K562 (cell line): ENCODE data around the gene C10orf105. TPM values are rescaled to one million over a fixed set of nuclear protein-coding genes. Genes with fewer than 3 reads are reported as not detected.

ENCODE experiments used
- ATAC-seq: fragments of 200-7000 bp; cut with Tn5 transposase; 3 replicates; pipeline ENCODE4 v1.9.1; 2020; ENCODE audit warnings: moderate library complexity
- Bru-seq: library from RNA; stranded (reverse); fragments of 400-500 nt; gene quantifications from one replicate; lab custom pipeline; 2021; lab: Mats Ljungman, UMichigan
- BruChase-seq, 2 experiments: library from RNA; stranded (reverse); fragments of 400-500 nt; gene quantifications; one replicate each; lab custom pipeline; 2021; lab: Mats Ljungman, UMichigan
- BruUV-seq: library from RNA; stranded (reverse); fragments of 400-500 nt; replicated peaks from 2 replicates; lab custom pipeline; 2021; lab: Mats Ljungman, UMichigan
- CTCF ChIA-PET: fragments of 300-600 bp; formaldehyde crosslinking; extraction: SDS; loops from one replicate; lab custom pipeline; 2021; ENCODE audit warnings: low intra/inter-chr PET ratio; lab: Yijun Ruan, JAX
- POLR2A ChIA-PET: fragments of 300-600, 350-650 bp; sonication (Branson Sonifier 250); formaldehyde crosslinking; extraction: SDS; loops from one replicate; lab custom pipeline; 2021; ENCODE audit warnings: antibody characterized with exemption, inconsistent platforms; lab: Yijun Ruan, JAX
- DNase-seq, 4 experiments: peaks; one replicate each; pipeline versions ENCODE4 v3.0.0 to v3.0.0-alpha.2; 2011 to 2018; ENCODE audit warnings: low spot score in 3 of 4, mixed read lengths in 3 of 4; ENCODE audit errors: extremely low read depth in 1 of 4
- FAIRE-seq: peaks from 2 replicates; lab custom pipeline; 2011; peaks lifted over from hg19 to GRCh38; lab: Jason Lieb, UNC
- H2AFZ ChIP-seq: 2 replicates; pipeline ENCODE4 v1.6.0; 2011; ENCODE audit warnings: low read depth, low read length, control low read depth, inconsistent platforms
- H3K27ac ChIP-seq: fragments of 200-600 bp; 3 replicates; pipeline ENCODE4 v1.8.0; 2011; ENCODE audit warnings: low read depth, mild to moderate bottlenecking, control low read depth, inconsistent platforms, low read length, moderate library complexity, mixed read lengths; ENCODE audit errors: extremely low read depth
- H3K27me3 ChIP-seq, 2 experiments: fragments of 300-600 bp in 1 of 2; 2 replicates in 1 of 2; 3 replicates in 1 of 2; pipeline versions ENCODE4 v1.6.0 to v1.8.0; 2011; ENCODE audit warnings: inconsistent platforms in 2 of 2, low read length in 2 of 2, mild to moderate bottlenecking in 1 of 2, mixed read lengths in 1 of 2, moderate library complexity in 1 of 2; ENCODE audit not compliant: control insufficient read depth in 2 of 2, insufficient read depth in 2 of 2
- H3K36me3 ChIP-seq: fragments of 300-600 bp; 3 replicates; pipeline ENCODE4 v1.8.0; 2011; ENCODE audit warnings: mild to moderate bottlenecking, low read length, inconsistent platforms; ENCODE audit not compliant: control insufficient read depth, insufficient read depth
- H3K4me1 ChIP-seq, 2 experiments: fragments of 200-600 bp in 1 of 2; replicated peaks in 1 of 2; 2 replicates in 1 of 2; 3 replicates in 1 of 2; pipeline versions ENCODE4 v1.5.1 to v1.8.0; 2011; ENCODE audit warnings: inconsistent platforms in 2 of 2, low read length in 2 of 2, mild to moderate bottlenecking in 1 of 2, mixed read lengths in 1 of 2, moderate library complexity in 1 of 2; ENCODE audit not compliant: control insufficient read depth in 2 of 2, insufficient read depth in 2 of 2
- H3K4me2 ChIP-seq: 2 replicates; pipeline ENCODE4 v1.6.1; 2011; ENCODE audit warnings: low read length, control low read depth, inconsistent platforms, mixed read lengths; ENCODE audit not compliant: insufficient read depth
- H3K4me3 ChIP-seq: fragments of 200-600 bp; sonication (generic), shearing (Covaris generic); 2 replicates; pipeline ENCODE4 v1.5.1; 2016; ENCODE audit warnings: control low read depth, inconsistent platforms
- H3K79me2 ChIP-seq: fragments of 200-600 bp; 3 replicates; pipeline ENCODE4 v1.8.0; 2011; ENCODE audit warnings: low read length, inconsistent platforms; ENCODE audit not compliant: control insufficient read depth, insufficient read depth
- H3K9ac ChIP-seq, 2 experiments: 2 replicates each; pipeline versions ENCODE4 v1.6.0 to v1.6.1; 2011; ENCODE audit warnings: low read depth in 2 of 2, low read length in 2 of 2, control low read depth in 1 of 2, inconsistent platforms in 1 of 2, mild to moderate bottlenecking in 1 of 2, mixed read lengths in 1 of 2; ENCODE audit not compliant: insufficient read depth in 1 of 2
- H3K9me1 ChIP-seq: one replicate; pipeline ENCODE4 v1.6.0; 2011; ENCODE audit warnings: inconsistent platforms, mild to moderate bottlenecking, low read length, moderate library complexity; ENCODE audit not compliant: control insufficient read depth, insufficient read depth
- H3K9me3 ChIP-seq: replicated peaks from 2 replicates; pipeline ENCODE4 v1.5.1; 2011; ENCODE audit warnings: low read depth, low read length, inconsistent platforms; ENCODE audit not compliant: control insufficient read depth, insufficient read depth
- H4K20me1 ChIP-seq: replicated peaks from 2 replicates; pipeline ENCODE4 v1.6.1; 2011; ENCODE audit warnings: low read length, inconsistent platforms, mixed read lengths; ENCODE audit not compliant: control insufficient read depth, insufficient read depth
- FUS ChIP-seq: fragments of 200-400 bp; formaldehyde crosslinking; optimal IDR thresholded peaks from 2 replicates; pipeline ENCODE3; 2017; ENCODE audit warnings: low read depth, low read length
- NCOR1 ChIP-seq: fragments of 450-650 bp; IDR thresholded peaks from 2 replicates; pipeline ENCODE4 v1.6.1; 2016; ENCODE audit warnings: mild to moderate bottlenecking, moderate library complexity
- RBM22 ChIP-seq: fragments of 200-400 bp; formaldehyde crosslinking; IDR thresholded peaks from 2 replicates; pipeline ENCODE4 v1.6.1; 2018; ENCODE audit warnings: low read length, low read depth; ENCODE audit not compliant: poor library complexity, severe bottlenecking
- RCOR1 ChIP-seq, 2 experiments: IDR thresholded peaks; 2 replicates each; pipeline ENCODE4 v1.6.1; 2012; ENCODE audit warnings: low read depth in 2 of 2, low read length in 2 of 2, borderline replicate concordance in 1 of 2, improper control_type of control experiment in 1 of 2
- TCF7L2 ChIP-seq: fragments of 150-350 bp; IDR thresholded peaks from 2 replicates; pipeline ENCODE4 v1.6.1; 2016; ENCODE audit warnings: low read depth, mild to moderate bottlenecking, low read length, moderate library complexity
- WHSC1 ChIP-seq: IDR thresholded peaks from one replicate; pipeline ENCODE4 v1.6.1; 2012; ENCODE audit warnings: low read length, control low read depth, inconsistent platforms
- ZNF197 ChIP-seq: fragments of 200-800 bp; sonication (Bioruptor generic); IDR thresholded peaks from 2 replicates; pipeline ENCODE4 v1.6.1; 2016; ENCODE audit warnings: low read depth, missing genetic modification characterization, missing compliant biosample characterization
- ZNF695 ChIP-seq: fragments of 450-650 bp; formaldehyde crosslinking; IDR thresholded peaks from 2 replicates; pipeline ENCODE4 v1.4.0; 2020; ENCODE audit warnings: mild to moderate bottlenecking, moderate library complexity
- WGBS: fragments of 100-300 bp; shearing (Covaris generic); methylation state at CpG from one replicate; pipeline ENCODE4 v1.1.6; 2016; ENCODE audit warnings: low coverage, mixed read lengths; ENCODE audit not compliant: insufficient coverage; ENCODE audit errors: missing lambda C conversion rate; 5-methylcytosine and 5-hydroxymethylcytosine counted together
- in situ Hi-C: fragments of 300-500 bp; cut with MboI; formaldehyde crosslinking; loops from 4 replicates; pipeline ENCODE4 v1.15.0; 2018; ENCODE audit warnings: inconsistent platforms, mixed read lengths
- intact Hi-C: fragments of 100-400 bp; cut with micrococcal nuclease; formaldehyde crosslinking; loops from 2 replicates; pipeline ENCODE4 v1.14.2; 2022
- long read RNA-seq, 3 experiments: library from polyadenylated mRNA in 2 of 3; library from RNA in 1 of 3; unstranded in 2 of 3; stranded (forward) in 1 of 3; transcript quantifications; one replicate each; pipeline ENCODE4 v2.0.0, GENCODE V29; 2019 to 2022
- polyA minus RNA-seq, 3 experiments: library from RNA; depleted of rRNA, polyadenylated mRNA; stranded (reverse); fragments of >200 nt; gene quantifications; 2 replicates each; pipeline ENCODE4 v1.2.3, GENCODE V29; 2011
- polyA plus RNA-seq, 8 experiments: library from polyadenylated mRNA; depleted of rRNA in 4 of 8; stranded (reverse) in 5 of 8; unstranded in 3 of 8; fragments of >200 nt; fragmentation: Nextera tagmentation in 2 of 8; fragmentation: Illumina TruSeq in 1 of 8; extraction: Ambion mirVana in 2 of 8; extraction: Trizol in 1 of 8; gene quantifications; 2 replicates each; pipeline versions ENCODE4 v1.2.1 to v1.2.3, GENCODE V29; 2011 to 2014; ENCODE audit warnings: inconsistent platforms in 1 of 8, missing spikeins in 1 of 8
- total RNA-seq, 7 experiments: library from RNA; depleted of rRNA in 6 of 7; stranded (reverse); fragments of >200 nt in 6 of 7; fragmentation: Illumina TruSeq in 2 of 7; extraction: Trizol in 2 of 7; gene quantifications; 2 replicates each; pipeline versions ENCODE4 v1.2.1 to v1.2.3, GENCODE V29; 2011 to 2021; ENCODE audit warnings: low replicate concordance in 1 of 7
- TF ChIP-seq, protein P1 (sequence below): fragments of 150-350 bp; conservative IDR thresholded peaks from 2 replicates; pipeline ENCODE4 v1.6.1; 2014; ENCODE audit warnings: low read length
- TF ChIP-seq, protein P2 (sequence below): sonication (generic); formaldehyde crosslinking; IDR thresholded peaks from 2 replicates; pipeline ENCODE4 v1.8.1; 2023; ENCODE audit warnings: mild to moderate bottlenecking, missing genetic modification reagents
- TF ChIP-seq, protein P3 (sequence below): fragments of 250-450 bp; sonication (Bioruptor Pico); IDR thresholded peaks from 2 replicates; pipeline ENCODE4 v1.8.0; 2021; ENCODE audit warnings: borderline replicate concordance, mild to moderate bottlenecking, moderate library complexity; ENCODE audit not compliant: poor library complexity, severe bottlenecking

The C10orf105 gene, protein sequence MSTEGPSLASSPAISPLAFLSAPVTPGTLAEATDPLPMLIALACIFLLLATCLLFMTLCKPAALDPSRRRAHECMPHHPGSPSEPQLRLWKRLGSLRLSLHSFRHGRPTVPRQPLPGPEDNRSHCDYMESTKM
- 0.09 TPM in 1 of 2 replicates, not detected in the other for total RNA-seq (2011; cell fraction: chromatin; rRNA removed; ENCODE audit: low replicate concordance)
- total RNA-seq (2011; cell fraction: nucleolus; rRNA removed), result 0.17 TPM in 1 of 2 replicates, not detected in the other
- not detected in 2 replicates for total RNA-seq (2011; cell fraction: nucleoplasm; rRNA removed)
- total RNA-seq (2014; rRNA removed) (not detected in 2 replicates), total RNA-seq (2014; rRNA removed; fragmentation: Illumina TruSeq; extraction: Trizol) (0.03 and 0.04 TPM in 2 replicates), total RNA-seq (2015; rRNA removed; fragmentation: Illumina TruSeq; extraction: Trizol) (0.15 and 0.25 TPM in 2 replicates), total RNA-seq (2021) (0.09 TPM in 2 replicates), polyA plus RNA-seq (2011; rRNA removed) (0.04 TPM in 2 replicates), polyA plus RNA-seq (2014; fragmentation: Illumina TruSeq; extraction: Trizol) (0.03 and 0.07 TPM in 2 replicates), polyA plus RNA-seq (2014; fragmentation: Nextera tagmentation; extraction: Ambion mirVana) (not detected), polyA plus RNA-seq (2014; rRNA removed) (0.04 and 0.11 TPM in 2 replicates), polyA minus RNA-seq (2011; rRNA and poly(A)+ RNA removed) (0.18 TPM in 1 of 2 replicates, not detected in the other), Bru-seq, nascent RNA (percentile 16 among the genes with signal in this experiment), BruChase-seq, experiment 1, labeled RNA remaining after a 2-hour chase (percentile 9 among the genes with signal in this experiment), BruChase-seq, experiment 2, labeled RNA remaining after a 6-hour chase (percentile 7 among the genes with signal in this experiment)
- polyA plus RNA-seq (2011; cell fraction: cytosol; rRNA removed), result 0.01 and 0.12 TPM in 2 replicates
- polyA plus RNA-seq (2011; cell fraction: nucleus; rRNA removed), result 0.10 TPM in 1 of 2 replicates, not detected in the other
- 0.40 and 0.58 TPM in 2 replicates for polyA plus RNA-seq (2012)
- polyA minus RNA-seq (2011; cell fraction: cytosol; rRNA and poly(A)+ RNA removed), result 0.19 TPM in 1 of 2 replicates, not detected in the other
- under 0.01 and 0.11 TPM in 2 replicates for polyA minus RNA-seq (2011; cell fraction: nucleus; rRNA and poly(A)+ RNA removed)
- long read RNA-seq, experiment 1, result 0 reads
- long read RNA-seq, experiment 2, result 0 reads
- long read RNA-seq, experiment 3, result 0 reads

DNA sequence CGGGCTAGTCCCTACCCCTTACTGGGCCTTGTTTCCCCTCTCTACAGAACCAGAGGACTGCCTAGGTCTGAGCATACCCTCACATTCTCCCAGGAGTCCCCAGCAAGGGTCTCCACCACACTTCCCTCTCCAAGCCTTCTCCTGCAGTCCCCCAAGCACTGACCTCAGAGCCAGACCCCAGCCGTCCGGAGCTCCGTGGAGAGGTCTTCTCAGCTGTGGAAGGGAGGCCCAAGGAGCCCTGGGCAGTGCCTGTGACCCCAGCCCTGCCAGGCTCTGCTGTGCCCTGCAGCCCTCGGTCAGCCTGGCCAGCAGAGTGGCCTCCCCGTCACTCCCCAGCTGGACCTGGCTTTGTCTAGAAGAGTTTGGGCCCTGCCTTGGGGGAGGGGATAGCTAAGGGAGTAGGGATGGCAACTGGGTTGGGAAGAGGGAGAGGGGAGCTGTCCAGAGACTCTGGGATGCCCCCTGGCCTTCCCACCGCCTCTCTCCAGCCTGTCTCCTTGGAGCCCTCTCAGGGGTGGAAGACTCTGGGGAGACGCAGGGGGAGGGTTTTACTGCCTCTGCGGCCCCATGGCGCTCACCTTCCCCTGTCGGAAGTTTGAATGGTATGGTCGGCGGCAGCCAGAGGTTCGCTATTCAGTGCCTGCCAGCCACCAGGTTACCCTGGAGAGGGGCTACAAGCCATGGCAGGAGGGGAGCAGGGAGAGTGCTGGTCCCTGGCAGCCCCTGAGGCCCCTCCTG, at the start of gene C10orf105:
TSS of gene C10orf105 (minus strand) at position 315 of the 738 bp plus-strand sequence. CDS start 3,441 bp downstream, outside the sequence.
- Histone ChIP-seq H3K4me2 (no peak within 1 kb of the TSS), H3K9ac (peak within 1 kb of the TSS in 1 of 2 experiments; percentile 60; a peak in 2 of 4 replicates), H3K27me3 (no peaks in the 10 kb centered on the region), H3K9me1 (no peaks in the 10 kb centered on the region), H3K4me1 (peaks cover 4 to 28% of the 10 kb centered on the region in 2 experiments; a peak in 3 of 5 replicates), H3K27ac (no peak within 1 kb of the TSS), H3K9me3 (no peaks in the 10 kb centered on the region), H3K79me2 (no peaks in the 10 kb centered on the region), H4K20me1 (no peaks in the 10 kb centered on the region), H2AFZ (peak within 1 kb of the TSS; percentile 23; the same call in 1 of the 2 replicates), H3K4me3 (no peak within 1 kb of the TSS), H3K36me3 (no peaks in the 10 kb centered on the region)
- ATAC-seq, result peak; percentile 34
- ChIA-PET CTCF (no interaction called here), POLR2A (interaction anchor here (0.6 to 1.4 kb wide), 5 partner anchors 8 to 35 kb away, joined by 3 to 4 read pairs (median 4); no protein-coding TSS in a partner anchor)
- no TSS peak for BruUV-seq
- DNase-seq, result no peak
- FAIRE-seq, result no peak
- in situ Hi-C loops, result no loop called here
- WGBS, result 50% methylated on average over 13 of the region's 14 CpGs
- intact Hi-C loops, result no loop called here
- TF ChIP-seq, protein P1, sequence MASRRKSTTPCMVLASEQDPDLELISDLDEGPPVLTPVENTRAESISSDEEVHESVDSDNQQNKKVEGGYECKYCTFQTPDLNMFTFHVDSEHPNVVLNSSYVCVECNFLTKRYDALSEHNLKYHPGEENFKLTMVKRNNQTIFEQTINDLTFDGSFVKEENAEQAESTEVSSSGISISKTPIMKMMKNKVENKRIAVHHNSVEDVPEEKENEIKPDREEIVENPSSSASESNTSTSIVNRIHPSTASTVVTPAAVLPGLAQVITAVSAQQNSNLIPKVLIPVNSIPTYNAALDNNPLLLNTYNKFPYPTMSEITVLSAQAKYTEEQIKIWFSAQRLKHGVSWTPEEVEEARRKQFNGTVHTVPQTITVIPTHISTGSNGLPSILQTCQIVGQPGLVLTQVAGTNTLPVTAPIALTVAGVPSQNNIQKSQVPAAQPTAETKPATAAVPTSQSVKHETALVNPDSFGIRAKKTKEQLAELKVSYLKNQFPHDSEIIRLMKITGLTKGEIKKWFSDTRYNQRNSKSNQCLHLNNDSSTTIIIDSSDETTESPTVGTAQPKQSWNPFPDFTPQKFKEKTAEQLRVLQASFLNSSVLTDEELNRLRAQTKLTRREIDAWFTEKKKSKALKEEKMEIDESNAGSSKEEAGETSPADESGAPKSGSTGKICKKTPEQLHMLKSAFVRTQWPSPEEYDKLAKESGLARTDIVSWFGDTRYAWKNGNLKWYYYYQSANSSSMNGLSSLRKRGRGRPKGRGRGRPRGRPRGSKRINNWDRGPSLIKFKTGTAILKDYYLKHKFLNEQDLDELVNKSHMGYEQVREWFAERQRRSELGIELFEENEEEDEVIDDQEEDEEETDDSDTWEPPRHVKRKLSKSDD, result no peak
- TF ChIP-seq, protein P2, sequence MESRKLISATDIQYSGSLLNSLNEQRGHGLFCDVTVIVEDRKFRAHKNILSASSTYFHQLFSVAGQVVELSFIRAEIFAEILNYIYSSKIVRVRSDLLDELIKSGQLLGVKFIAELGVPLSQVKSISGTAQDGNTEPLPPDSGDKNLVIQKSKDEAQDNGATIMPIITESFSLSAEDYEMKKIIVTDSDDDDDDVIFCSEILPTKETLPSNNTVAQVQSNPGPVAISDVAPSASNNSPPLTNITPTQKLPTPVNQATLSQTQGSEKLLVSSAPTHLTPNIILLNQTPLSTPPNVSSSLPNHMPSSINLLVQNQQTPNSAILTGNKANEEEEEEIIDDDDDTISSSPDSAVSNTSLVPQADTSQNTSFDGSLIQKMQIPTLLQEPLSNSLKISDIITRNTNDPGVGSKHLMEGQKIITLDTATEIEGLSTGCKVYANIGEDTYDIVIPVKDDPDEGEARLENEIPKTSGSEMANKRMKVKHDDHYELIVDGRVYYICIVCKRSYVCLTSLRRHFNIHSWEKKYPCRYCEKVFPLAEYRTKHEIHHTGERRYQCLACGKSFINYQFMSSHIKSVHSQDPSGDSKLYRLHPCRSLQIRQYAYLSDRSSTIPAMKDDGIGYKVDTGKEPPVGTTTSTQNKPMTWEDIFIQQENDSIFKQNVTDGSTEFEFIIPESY (CRISPR knock-in tag), result peak; percentile 98
- TF ChIP-seq FUS (no peak), TCF7L2 (peak; percentile 75), WHSC1 (no peak), RCOR1 (IDR thresholded peaks at IDR 0.05; ENCODE audit: borderline replicate concordance in 1 of 2, low read depth in 2 of 2, low read length in 2 of 2) (no peak), NCOR1 (no peak), ZNF695 (no peak), RBM22 (no peak), ZNF197 (no peak)
- TF ChIP-seq, protein P3, sequence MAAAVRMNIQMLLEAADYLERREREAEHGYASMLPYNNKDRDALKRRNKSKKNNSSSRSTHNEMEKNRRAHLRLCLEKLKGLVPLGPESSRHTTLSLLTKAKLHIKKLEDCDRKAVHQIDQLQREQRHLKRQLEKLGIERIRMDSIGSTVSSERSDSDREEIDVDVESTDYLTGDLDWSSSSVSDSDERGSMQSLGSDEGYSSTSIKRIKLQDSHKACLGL (CRISPR knock-in tag), result no peak
